Transverse colon (tissue), 4 donors: ENCODE measurements around the gene AOPEP.

Experiments
- EP300 ChIP-seq: sonication (generic); formaldehyde crosslinking; IDR thresholded peaks from one replicate; pipeline ENCODE4 v1.6.1; 2017; ENCODE audit warnings: antibody characterized with exemption, low read depth
- POLR2A ChIP-seq: fragments of 450-650 bp; IDR thresholded peaks from one replicate; pipeline ENCODE4 v1.6.1; 2016; ENCODE audit warnings: antibody characterized with exemption, mild to moderate bottlenecking, moderate library complexity
- POLR2AphosphoS5 ChIP-seq, 3 donors: sonication (generic); formaldehyde crosslinking; IDR thresholded peaks; one replicate each; pipeline ENCODE4 v1.6.1; 2016; ENCODE audit warnings: antibody characterized with exemption in 3 of 3
- TF ChIP-seq, protein P1 (sequence below), 5 experiments: fragments of 200-600 bp in 3 of 5; fragments of 450-650 bp in 2 of 5; sonication (generic) in 3 of 5; IDR thresholded peaks; 1 replicate in 2 of 5; 2 replicates in 3 of 5; pipeline ENCODE4 v1.5.1; 2016 to 2017; ENCODE audit warnings: antibody characterized with exemption in 5 of 5, inconsistent platforms in 3 of 5, mild to moderate bottlenecking in 2 of 5, moderate library complexity in 1 of 5

DNA sequence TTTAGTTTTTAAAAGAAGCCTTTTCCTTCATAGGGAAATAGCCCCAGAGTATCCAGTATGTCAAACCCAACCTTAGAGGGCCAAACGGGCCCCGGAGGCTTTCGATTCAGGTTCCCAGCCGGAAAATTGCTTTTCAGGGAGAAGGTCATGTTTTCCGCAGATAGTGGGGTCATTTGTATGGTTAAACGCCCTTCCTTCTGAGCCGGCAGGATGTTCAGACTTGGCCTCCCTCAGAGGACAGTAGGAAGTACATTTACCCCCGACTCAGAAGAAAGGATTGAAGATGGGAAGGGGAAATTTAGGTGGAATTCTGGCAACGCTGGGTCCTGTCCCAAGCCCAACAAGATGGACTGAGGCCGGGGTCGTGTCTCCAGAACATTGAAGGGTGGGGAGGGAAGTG, 195.2 kb downstream of the AOPEP start:
- TF ChIP-seq, protein P1, sequence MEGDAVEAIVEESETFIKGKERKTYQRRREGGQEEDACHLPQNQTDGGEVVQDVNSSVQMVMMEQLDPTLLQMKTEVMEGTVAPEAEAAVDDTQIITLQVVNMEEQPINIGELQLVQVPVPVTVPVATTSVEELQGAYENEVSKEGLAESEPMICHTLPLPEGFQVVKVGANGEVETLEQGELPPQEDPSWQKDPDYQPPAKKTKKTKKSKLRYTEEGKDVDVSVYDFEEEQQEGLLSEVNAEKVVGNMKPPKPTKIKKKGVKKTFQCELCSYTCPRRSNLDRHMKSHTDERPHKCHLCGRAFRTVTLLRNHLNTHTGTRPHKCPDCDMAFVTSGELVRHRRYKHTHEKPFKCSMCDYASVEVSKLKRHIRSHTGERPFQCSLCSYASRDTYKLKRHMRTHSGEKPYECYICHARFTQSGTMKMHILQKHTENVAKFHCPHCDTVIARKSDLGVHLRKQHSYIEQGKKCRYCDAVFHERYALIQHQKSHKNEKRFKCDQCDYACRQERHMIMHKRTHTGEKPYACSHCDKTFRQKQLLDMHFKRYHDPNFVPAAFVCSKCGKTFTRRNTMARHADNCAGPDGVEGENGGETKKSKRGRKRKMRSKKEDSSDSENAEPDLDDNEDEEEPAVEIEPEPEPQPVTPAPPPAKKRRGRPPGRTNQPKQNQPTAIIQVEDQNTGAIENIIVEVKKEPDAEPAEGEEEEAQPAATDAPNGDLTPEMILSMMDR (IDR thresholded peaks at IDR 0.05), result no peak
- TF ChIP-seq EP300 (no peak), POLR2AphosphoS5 (IDR thresholded peaks at IDR 0.05) (no peak), POLR2A (no peak)
